C4-2B (cell line): Measurements from ENCODE around the gene SRSF7.

Experiments
- H3K27ac ChIP-seq: fragments of 450-650 bp; 2 replicates; pipeline ENCODE4 v1.5.1; 2017
- CTCF ChIP-seq: fragments of 450-650 bp; conservative IDR thresholded peaks from 2 replicates; pipeline ENCODE4 v1.5.1; 2017; ENCODE audit warnings: mild to moderate bottlenecking
- ZFX ChIP-seq: fragments of 450-650 bp; IDR thresholded peaks from 2 replicates; pipeline ENCODE4 v1.6.1; 2017

Gene SRSF7

GRCh38 chr2:38728694-38729093, 22.5 kb downstream of the SRSF7 start:
- no peak for TF ChIP-seq ZFX
- TF ChIP-seq CTCF, result no peak
- no peak overlapping the region for H3K27ac ChIP-seq

- TF ChIP-seq CTCF (no peak), ZFX (no peak)
- no peak overlapping the region for H3K27ac ChIP-seq
Observed at GRCh38 chr2:38727661-38728060, 23.5 kb downstream of the SRSF7 start.

GRCh38 chr2:38723173-38723572, 28.0 kb downstream of the SRSF7 start:
- TF ChIP-seq ZFX, result no peak
- TF ChIP-seq CTCF, result no peak
- no peak overlapping the region for H3K27ac ChIP-seq

GRCh38 chr2:38722271-38723061, 28.7 kb downstream of the SRSF7 start:
- no peak overlapping the region for H3K27ac ChIP-seq
- no peak for TF ChIP-seq CTCF
- no peak for TF ChIP-seq ZFX

- no peak for TF ChIP-seq ZFX
- no peak for TF ChIP-seq CTCF
- H3K27ac ChIP-seq, result 0 out of 2 replicates have a peak overlapping the region, but pooled peaks have one; percentile 6
Observed at GRCh38 chr2:38720613-38721241, 30.4 kb downstream of the SRSF7 start.

GRCh38 chr2:38719706-38720105, 31.5 kb downstream of the SRSF7 start:
- H3K27ac ChIP-seq, result no peak overlapping the region
- TF ChIP-seq ZFX, result no peak
- no peak for TF ChIP-seq CTCF

GRCh38 chr2:38718601-38719000, 32.6 kb downstream of the SRSF7 start:
- TF ChIP-seq CTCF (no peak), ZFX (no peak)
- no peak overlapping the region for H3K27ac ChIP-seq
